Trophoblast cell (in vitro differentiated cells and primary cell): ENCODE data around the gene SLC7A5.
"Not testable (repeated sequence)": the region's sequence is repeated elsewhere in the genome, so short reads cannot be mapped to it uniquely, and the experiment has no call there.

Experiments used
- DNase-seq, 2 donors: peaks; one replicate each; pipeline ENCODE4 v3.0.0-alpha.2; 2016
- H2AFZ ChIP-seq: 2 replicates; pipeline ENCODE4 v1.6.1; 2013; ENCODE audit warnings: low read length, moderate library complexity, mild to moderate bottlenecking; ENCODE audit not compliant: insufficient read depth, poor library complexity
- H2AK5ac ChIP-seq: 2 replicates; pipeline ENCODE4 v1.6.1; 2013; ENCODE audit warnings: mild to moderate bottlenecking, low read length
- H2BK120ac ChIP-seq: 2 replicates; pipeline ENCODE4 v1.6.1; 2013; ENCODE audit warnings: low read length, mild to moderate bottlenecking, moderate library complexity; ENCODE audit not compliant: insufficient read depth, poor library complexity
- H2BK12ac ChIP-seq: 2 replicates; pipeline ENCODE4 v1.6.1; 2013; ENCODE audit warnings: mild to moderate bottlenecking, low read length, moderate library complexity
- H2BK5ac ChIP-seq: 2 replicates; pipeline ENCODE4 v1.6.1; 2013; ENCODE audit warnings: low read length, low read depth, moderate library complexity, mild to moderate bottlenecking; ENCODE audit not compliant: poor library complexity
- H3K14ac ChIP-seq: 2 replicates; pipeline ENCODE4 v1.6.1; 2013; ENCODE audit warnings: mild to moderate bottlenecking, low read length
- H3K18ac ChIP-seq: 2 replicates; pipeline ENCODE4 v1.6.1; 2013; ENCODE audit warnings: mild to moderate bottlenecking, low read length
- H3K23ac ChIP-seq: 2 replicates; pipeline ENCODE4 v1.6.1; 2013; ENCODE audit warnings: low read length
- H3K27ac ChIP-seq: 2 replicates; pipeline ENCODE4 v1.5.1; 2013; ENCODE audit warnings: low read depth, mild to moderate bottlenecking, inconsistent platforms, low read length, moderate library complexity
- H3K27me3 ChIP-seq: 2 replicates; pipeline ENCODE4 v1.6.1; 2013; ENCODE audit warnings: inconsistent platforms, mild to moderate bottlenecking, low read length, moderate library complexity; ENCODE audit not compliant: insufficient read depth
- H3K36me3 ChIP-seq, 2 experiments: 1 replicate in 1 of 2; 2 replicates in 1 of 2; pipeline ENCODE4 v1.6.1; 2013; ENCODE audit warnings: low read length in 2 of 2, mild to moderate bottlenecking in 2 of 2, moderate library complexity in 1 of 2; ENCODE audit not compliant: insufficient read depth in 2 of 2, control insufficient read depth in 1 of 2
- H3K4ac ChIP-seq: 2 replicates; pipeline ENCODE4 v1.6.1; 2013; ENCODE audit warnings: low read depth, mild to moderate bottlenecking, low read length, moderate library complexity
- H3K4me1 ChIP-seq, 2 experiments: 1 replicate in 1 of 2; 2 replicates in 1 of 2; pipeline ENCODE4 v1.6.1; 2013; ENCODE audit warnings: low read length in 2 of 2, mild to moderate bottlenecking in 2 of 2, moderate library complexity in 1 of 2; ENCODE audit not compliant: insufficient read depth in 2 of 2, control insufficient read depth in 1 of 2
- H3K4me2 ChIP-seq: 2 replicates; pipeline ENCODE4 v1.6.1; 2013; ENCODE audit warnings: inconsistent platforms, mild to moderate bottlenecking, low read length, moderate library complexity
- H3K4me3 ChIP-seq: 2 replicates; pipeline ENCODE4 v1.5.1; 2013; ENCODE audit warnings: mild to moderate bottlenecking, low read depth, low read length, inconsistent platforms
- H3K79me1 ChIP-seq: one replicate; pipeline ENCODE4 v1.6.1; 2013; ENCODE audit warnings: low read length
- H3K79me2 ChIP-seq: 2 replicates; pipeline ENCODE4 v1.6.1; 2013; ENCODE audit warnings: low read length, mild to moderate bottlenecking; ENCODE audit not compliant: control insufficient read depth, insufficient read depth, poor library complexity
- H3K9ac ChIP-seq: 2 replicates; pipeline ENCODE4 v1.6.1; 2013; ENCODE audit warnings: mild to moderate bottlenecking, low read length
- H3K9me3 ChIP-seq: 2 replicates; pipeline ENCODE4 v1.6.1; 2013; ENCODE audit warnings: low read depth, mild to moderate bottlenecking, control low read depth, inconsistent platforms, low read length; ENCODE audit not compliant: insufficient read depth
- H4K12ac ChIP-seq: 2 replicates; pipeline ENCODE4 v1.6.1; 2013; ENCODE audit warnings: low read depth, mild to moderate bottlenecking, low read length, moderate library complexity
- H4K8ac ChIP-seq: 2 replicates; pipeline ENCODE4 v1.6.1; 2013; ENCODE audit warnings: low read depth, mild to moderate bottlenecking, low read length, moderate library complexity
- H4K91ac ChIP-seq: one replicate; pipeline ENCODE4 v1.6.1; 2013; ENCODE audit warnings: low read depth, mild to moderate bottlenecking, low read length, moderate library complexity
- WGBS: extraction: QIAGEN DNeasy Blood & Tissue Kit; methylation state at CpG from one replicate; pipeline ENCODE4 v1.1.7; 2013; ENCODE audit warnings: missing lambda C conversion rate; ENCODE audit not compliant: insufficient read length, insufficient coverage; ENCODE audit errors: extremely low coverage; 5-methylcytosine and 5-hydroxymethylcytosine counted together

SLC7A5 gene

GRCh38 chr16:87790292-87791100 lies 78.8 kb downstream of the SLC7A5 start:
- no CpG with 5 or more reads among the region's 17 CpGs for WGBS
- H3K79me1 ChIP-seq = peaks cover 15% of the 10 kb centered on the region
- H4K8ac ChIP-seq = no peak overlapping the region
- H3K4me3 ChIP-seq = no peak overlapping the region
- H2AFZ ChIP-seq = no peak overlapping the region
- H3K4me1 ChIP-seq = peaks cover 7 to 22% of the 10 kb centered on the region in 2 experiments
- DNase-seq = peak; percentile 69 to 77
- H3K4ac ChIP-seq = no peak overlapping the region
- no peak overlapping the region for H3K4me2 ChIP-seq
- no peaks in the 10 kb centered on the region for H3K27me3 ChIP-seq
- H3K27ac ChIP-seq = peak overlapping the region; percentile 59
- peaks cover 4% of the 10 kb centered on the region for H3K9me3 ChIP-seq
- H3K36me3 ChIP-seq = no peaks in the 10 kb centered on the region
- H3K23ac ChIP-seq = no peak overlapping the region
- no peak overlapping the region for H2AK5ac ChIP-seq
- H3K18ac ChIP-seq = no peak overlapping the region
- peak overlapping the region; percentile 54 for H2BK120ac ChIP-seq
- no peak overlapping the region for H3K14ac ChIP-seq
- peak overlapping the region; percentile 65 for H2BK5ac ChIP-seq
- no peaks in the 10 kb centered on the region for H3K79me2 ChIP-seq
- H4K12ac ChIP-seq = no peak overlapping the region
- peak overlapping the region; percentile 65 for H2BK12ac ChIP-seq
- H3K9ac ChIP-seq = no peak overlapping the region
- H4K91ac ChIP-seq = peak overlapping the region; percentile 69

DNA sequence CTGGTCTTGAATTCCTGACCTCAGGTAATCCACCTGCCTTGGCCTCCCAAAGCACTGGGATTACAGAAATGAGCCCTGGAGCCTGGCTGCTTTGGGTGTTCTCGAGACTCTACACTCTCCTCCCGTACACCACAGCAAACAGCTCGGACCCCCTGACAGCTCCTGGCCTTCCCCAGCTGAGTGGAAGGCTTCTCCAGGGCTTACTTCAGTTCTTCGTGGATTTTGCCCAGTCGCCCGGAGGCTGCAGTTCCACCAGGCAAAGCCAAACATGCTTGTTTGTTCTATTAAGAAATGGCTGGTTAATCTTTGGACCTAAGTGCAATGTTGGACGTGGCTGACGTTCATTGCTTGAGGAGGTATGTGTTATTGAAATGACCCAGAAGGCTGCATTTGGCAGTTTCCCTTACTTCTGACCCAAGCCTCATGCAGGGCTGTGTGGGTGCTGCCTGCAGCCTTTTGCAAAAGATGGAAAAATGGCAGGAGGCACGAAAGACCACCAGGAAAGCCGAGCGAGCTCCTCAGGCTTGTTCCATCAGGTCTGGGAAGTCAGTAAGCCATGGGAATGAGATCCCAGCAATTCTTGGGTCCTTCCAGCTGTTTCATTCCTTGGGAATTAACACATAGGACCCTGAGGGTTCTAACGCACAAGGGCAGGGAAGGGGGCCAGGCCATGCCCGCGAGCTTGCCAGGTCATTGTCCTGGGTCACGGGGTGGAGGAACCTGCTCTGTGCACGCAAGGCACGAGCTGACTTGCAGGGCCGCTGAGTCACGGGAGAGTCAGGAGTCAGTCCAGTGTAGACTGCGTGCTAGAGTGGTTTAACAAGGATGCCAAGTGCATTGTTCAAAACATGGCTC lies 79.6 kb downstream of the SLC7A5 start:
- H2AK5ac ChIP-seq = no peak overlapping the region
- H3K27ac ChIP-seq = peak overlapping the region; percentile 59
- peaks cover 11% of the 10 kb centered on the region for H3K79me1 ChIP-seq
- H2AFZ ChIP-seq = no peak overlapping the region
- no peak overlapping the region for H2BK12ac ChIP-seq
- peaks cover 4% of the 10 kb centered on the region for H3K9me3 ChIP-seq
- peak overlapping the region; percentile 16 for H3K14ac ChIP-seq
- peak overlapping the region; percentile 40 for H2BK120ac ChIP-seq
- no CpG with 5 or more reads among the region's 20 CpGs for WGBS
- peak; percentile 99 for DNase-seq
- peak overlapping the region; percentile 33 for H4K8ac ChIP-seq
- no peaks in the 10 kb centered on the region for H3K36me3 ChIP-seq
- H3K79me2 ChIP-seq = no peaks in the 10 kb centered on the region
- no peak overlapping the region for H3K18ac ChIP-seq
- H2BK5ac ChIP-seq = peak overlapping the region; percentile 54
- peak overlapping the region; percentile 90 for H4K91ac ChIP-seq
- no peak overlapping the region for H3K4ac ChIP-seq
- peaks cover 15 to 29% of the 10 kb centered on the region in 2 experiments for H3K4me1 ChIP-seq
- no peaks in the 10 kb centered on the region for H3K27me3 ChIP-seq
- H3K9ac ChIP-seq = no peak overlapping the region
- no peak overlapping the region for H3K4me2 ChIP-seq
- no peak overlapping the region for H4K12ac ChIP-seq
- H3K4me3 ChIP-seq = no peak overlapping the region
- H3K23ac ChIP-seq = no peak overlapping the region

DNA sequence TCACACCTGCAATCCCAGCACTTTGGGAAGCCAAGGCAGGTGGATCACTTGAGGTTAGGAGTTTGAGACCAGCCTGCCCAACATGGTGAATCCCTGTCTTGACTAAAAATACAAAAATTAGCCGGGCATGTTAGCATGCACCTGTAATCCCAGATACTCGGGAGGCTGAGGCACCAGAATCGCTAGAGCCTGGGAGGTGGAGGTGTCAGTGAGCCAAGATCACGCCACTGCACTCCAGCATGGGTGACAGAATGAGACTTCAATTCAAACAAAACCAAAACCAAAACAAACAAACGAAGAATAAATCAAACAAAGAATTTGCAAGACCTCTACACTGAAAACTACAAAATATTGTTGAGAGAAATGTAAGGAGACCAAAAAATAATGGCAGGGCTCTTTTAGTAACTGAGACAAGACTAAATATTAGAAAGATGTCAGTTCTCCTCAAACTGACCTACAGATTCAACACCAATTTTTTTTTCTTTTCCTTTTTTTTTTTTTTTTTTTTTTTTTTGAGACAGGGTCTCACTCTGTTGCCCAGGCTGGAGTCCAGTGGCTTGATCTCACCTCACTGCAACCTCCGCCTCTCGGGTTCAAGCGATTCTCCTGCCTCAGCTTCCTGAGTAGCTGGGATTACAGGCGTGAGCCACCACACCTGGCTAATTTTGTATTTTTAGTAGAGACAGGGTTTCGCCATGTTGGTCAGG lies 80.4 kb downstream of the SLC7A5 start:
- not testable (repeated sequence) for H2BK12ac ChIP-seq, H3K9me3 ChIP-seq, H3K4ac ChIP-seq, H2BK5ac ChIP-seq, H2BK120ac ChIP-seq, H3K27me3 ChIP-seq, H2AK5ac ChIP-seq, DNase-seq, H3K4me3 ChIP-seq, H4K8ac ChIP-seq, H2AFZ ChIP-seq, H3K4me2 ChIP-seq, H3K18ac ChIP-seq, H4K12ac ChIP-seq, H3K79me2 ChIP-seq, H3K27ac ChIP-seq, H3K14ac ChIP-seq, H3K9ac ChIP-seq, H3K23ac ChIP-seq, H3K36me3 ChIP-seq
- no CpG with 5 or more reads among the region's 10 CpGs for WGBS
- peaks cover 10% of the 10 kb centered on the region for H3K79me1 ChIP-seq
- H3K4me1 ChIP-seq = peaks cover 15 to 25% of the 10 kb centered on the region in 2 experiments
- peak overlapping the region; percentile 90 for H4K91ac ChIP-seq

- not testable (repeated sequence) for H4K12ac ChIP-seq, H3K9ac ChIP-seq, H2BK12ac ChIP-seq, H2AFZ ChIP-seq, H3K4ac ChIP-seq, H4K8ac ChIP-seq, H3K14ac ChIP-seq, H3K23ac ChIP-seq, H3K79me2 ChIP-seq, H3K27ac ChIP-seq, H4K91ac ChIP-seq, H3K9me3 ChIP-seq, H3K27me3 ChIP-seq, H2BK5ac ChIP-seq, H3K4me2 ChIP-seq, H3K18ac ChIP-seq, H3K4me3 ChIP-seq, H3K36me3 ChIP-seq, H2BK120ac ChIP-seq, H2AK5ac ChIP-seq
- peak; percentile 40 to 81 for DNase-seq
- Histone ChIP-seq H3K79me1 (peaks cover 15% of the 10 kb centered on the region), H3K4me1 (peaks cover 15 to 25% of the 10 kb centered on the region in 2 experiments)
- WGBS = no CpG with 5 or more reads among the region's 2 CpGs
Measured at GRCh38 chr16:87787451-87788091, 81.7 kb downstream of the SLC7A5 start.
